ENCODE data around the gene TIMM22.

TIMM22 gene

DNA sequence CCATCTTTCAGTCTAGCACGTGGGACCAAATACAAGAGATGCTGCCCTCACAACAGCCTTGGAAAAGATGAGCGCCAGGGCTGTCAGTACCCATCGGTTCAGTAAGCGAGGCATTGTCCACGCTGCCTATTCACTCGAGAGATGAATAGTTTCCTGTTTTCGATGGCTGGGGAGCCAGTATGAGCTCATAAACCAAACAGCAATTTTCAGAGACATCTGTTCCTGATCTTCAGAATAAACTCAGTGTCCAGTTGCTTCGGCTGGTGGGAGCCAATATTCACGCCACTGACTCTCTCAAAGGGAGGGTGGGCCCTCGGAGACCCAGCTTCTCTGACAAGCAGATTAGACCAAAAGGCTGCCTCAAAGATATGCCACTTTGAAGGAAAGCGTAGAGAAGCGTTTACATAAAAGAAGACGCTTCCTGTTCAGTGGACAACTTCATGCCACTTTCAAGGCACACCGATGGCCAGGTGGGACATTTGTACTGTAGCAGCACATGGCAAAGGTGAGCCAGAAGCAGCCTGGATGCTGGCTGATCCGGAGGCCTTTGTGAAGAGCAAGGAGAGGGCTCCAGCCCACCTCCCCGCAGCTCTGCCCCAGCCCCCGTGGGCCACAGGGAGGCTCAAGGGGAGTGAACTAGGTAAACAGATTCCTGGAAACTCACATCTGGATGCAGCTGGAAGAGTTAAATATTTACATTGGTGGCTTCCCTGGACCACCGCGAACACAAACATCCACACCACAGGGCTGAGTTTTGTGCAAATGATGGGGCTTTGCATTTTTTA, 6.0 kb downstream of the TIMM22 start:
- DNase-seq (ENCODE audit: low read depth), result peak; percentile 72
- TF ChIP-seq CTCF (conservative IDR thresholded peaks at IDR 0.05; ENCODE audit: low read depth, low read length), result no peak
- no peak overlapping the region for H3K4me3 ChIP-seq (ENCODE audit: low read depth, low read length)

- DNase-seq (ENCODE audit: low read depth), result no peak
- no peak overlapping the region for H3K4me3 ChIP-seq (ENCODE audit: low read depth, low read length)
- TF ChIP-seq CTCF (conservative IDR thresholded peaks at IDR 0.05; ENCODE audit: low read depth, low read length), result no peak
Observed at GRCh38 chr17:1003633-1003971, 6.7 kb downstream of the TIMM22 start.

- no peak overlapping the region for H3K4me3 ChIP-seq (ENCODE audit: low read depth, low read length)
- TF ChIP-seq CTCF (conservative IDR thresholded peaks at IDR 0.05; ENCODE audit: low read depth, low read length), result no peak
- DNase-seq (ENCODE audit: low read depth), result no peak
Observed at GRCh38 chr17:1003972-1004768, 7.2 kb downstream of the TIMM22 start.

DNA sequence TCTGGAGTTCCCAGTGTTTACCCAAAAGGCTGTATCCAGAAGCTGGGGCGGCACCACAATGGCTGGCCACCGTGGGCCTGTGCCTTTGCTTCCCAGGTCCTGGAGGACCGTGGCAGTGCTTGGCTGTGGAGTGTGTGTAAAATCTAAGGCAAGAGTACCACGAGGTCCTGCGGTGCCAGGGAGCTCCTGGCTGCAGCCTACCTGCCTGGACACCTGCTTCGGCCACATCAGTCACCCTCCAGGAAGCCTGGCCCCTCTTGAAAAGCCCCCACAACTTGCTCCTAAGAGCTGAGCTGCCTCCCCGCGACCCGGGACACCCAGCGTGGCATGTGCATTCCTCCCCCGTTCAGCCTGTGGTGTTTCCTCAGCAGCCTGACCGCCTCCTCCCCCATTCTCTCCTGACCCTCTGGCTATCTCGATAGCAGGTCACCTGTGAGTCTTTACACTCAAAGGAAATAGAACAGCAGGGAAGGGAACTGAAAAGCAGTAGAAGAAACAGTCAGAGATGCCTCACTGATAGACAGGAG, 7.9 kb downstream of the TIMM22 start:
- H3K4me3 ChIP-seq (ENCODE audit: low read depth, low read length), result no peak overlapping the region
- DNase-seq (ENCODE audit: low read depth), result no peak
- no peak for TF ChIP-seq CTCF (conservative IDR thresholded peaks at IDR 0.05; ENCODE audit: low read depth, low read length)

DNA sequence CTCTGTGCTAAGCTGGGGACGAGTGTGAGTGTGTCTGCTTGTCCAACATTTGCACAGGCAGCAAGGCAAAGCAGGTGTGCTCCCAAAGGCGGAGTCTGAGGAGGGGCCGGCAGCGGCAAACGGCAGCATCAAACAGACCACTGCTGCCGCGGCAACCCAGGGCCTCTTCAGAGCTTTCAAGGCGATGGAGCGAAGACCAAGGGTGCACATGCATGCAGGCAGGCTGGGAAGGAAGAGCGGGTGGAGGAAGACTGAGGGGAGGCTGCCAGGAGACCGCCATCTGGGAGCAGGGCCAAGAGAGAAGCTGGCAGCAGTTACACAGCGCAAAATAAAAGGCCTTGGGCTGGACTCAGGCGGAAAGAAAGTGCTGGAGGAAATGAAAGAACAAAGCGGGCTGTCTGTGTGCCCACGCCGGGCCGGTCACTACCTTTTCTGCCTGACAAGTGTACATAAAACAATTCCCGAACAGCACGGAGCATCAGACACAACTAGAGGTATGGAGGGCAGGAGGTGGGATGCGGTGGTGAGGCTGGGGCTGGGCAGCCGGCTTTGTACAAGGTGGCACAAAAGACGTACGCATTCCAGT, 8.5 kb downstream of the TIMM22 start:
- peak; percentile 20 for DNase-seq (ENCODE audit: low read depth)
- H3K4me3 ChIP-seq (ENCODE audit: low read depth, low read length), result no peak overlapping the region
- TF ChIP-seq CTCF (conservative IDR thresholded peaks at IDR 0.05; ENCODE audit: low read depth, low read length), result no peak

- DNase-seq (ENCODE audit: low read depth), result no peak
- no peak overlapping the region for H3K4me3 ChIP-seq (ENCODE audit: low read depth, low read length)
- TF ChIP-seq CTCF (conservative IDR thresholded peaks at IDR 0.05; ENCODE audit: low read depth, low read length), result no peak
Observed at GRCh38 chr17:1006054-1006453, 9.1 kb downstream of the TIMM22 start.
